K562 (cell line): ENCODE results near the gene RNU6-8.

Experiments
- BHLHE40 ChIP-seq: IDR thresholded peaks from 2 replicates; pipeline ENCODE4 v1.6.1; 2011; ENCODE audit warnings: low read length, improper control_type of control experiment
- CBX2 ChIP-seq: fragments of 200-600 bp; sonication (generic); IDR thresholded peaks from one replicate; pipeline ENCODE4 v1.6.1; 2012; ENCODE audit warnings: mild to moderate bottlenecking, low read length, inconsistent platforms; ENCODE audit not compliant: insufficient read depth, poor library complexity, severe bottlenecking
- CREM ChIP-seq: IDR thresholded peaks from 2 replicates; pipeline ENCODE4 v1.6.1; 2014; ENCODE audit warnings: antibody characterized with exemption, low read depth
- CTCF ChIP-seq, 3 experiments: IDR thresholded peaks in 2 of 3; conservative IDR thresholded peaks in 1 of 3; 2 replicates each; pipeline ENCODE4 v1.5.1; 2011 to 2012; ENCODE audit warnings: low read length in 3 of 3, mild to moderate bottlenecking in 3 of 3, control low read depth in 2 of 3, improper control_type of control experiment in 1 of 3, inconsistent platforms in 1 of 3, low read depth in 1 of 3, mixed read lengths in 1 of 3, moderate library complexity in 1 of 3; ENCODE audit not compliant: insufficient read depth in 2 of 3
- LEF1 ChIP-seq: fragments of 450-650 bp; IDR thresholded peaks from 2 replicates; pipeline ENCODE4 v1.6.1; 2016; ENCODE audit warnings: mild to moderate bottlenecking
- RCOR1 ChIP-seq, 2 experiments: IDR thresholded peaks; 2 replicates each; pipeline ENCODE4 v1.6.1; 2012; ENCODE audit warnings: low read depth in 2 of 2, low read length in 2 of 2, borderline replicate concordance in 1 of 2, improper control_type of control experiment in 1 of 2
- SIX5 ChIP-seq, 2 experiments: IDR thresholded peaks; 2 replicates each; pipeline ENCODE4 v1.6.1; 2011; ENCODE audit warnings: low read length in 2 of 2, borderline replicate concordance in 1 of 2, low read depth in 1 of 2, mild to moderate bottlenecking in 1 of 2, moderate library complexity in 1 of 2; ENCODE audit not compliant: insufficient read depth in 1 of 2
- TBP ChIP-seq: optimal IDR thresholded peaks from 2 replicates; pipeline ENCODE3; 2011; ENCODE audit warnings: low read depth, low read length, improper control_type of control experiment
- TFE3 ChIP-seq: fragments of 450-650 bp; formaldehyde crosslinking; IDR thresholded peaks from 2 replicates; pipeline ENCODE4 v1.4.0; 2020; ENCODE audit warnings: mild to moderate bottlenecking, mixed read lengths
- ZNF253 ChIP-seq: fragments of 250-450 bp; sonication (Bioruptor Pico); conservative IDR thresholded peaks from 2 replicates; pipeline ENCODE4 v1.6.1; 2021; ENCODE audit warnings: mild to moderate bottlenecking

GRCh38 chr14:32251530-32251929 is 48.5 kb upstream of the RNU6-8 start:
- TF ChIP-seq BHLHE40 (no peak), CBX2 (no peak), CREM (no peak), RCOR1 (IDR thresholded peaks at IDR 0.05; ENCODE audit: borderline replicate concordance in 1 of 2, low read depth in 2 of 2, low read length in 2 of 2) (no peak), LEF1 (no peak), ZNF253 (CRISPR knock-in tag) (no peak), TFE3 (CRISPR knock-in tag) (no peak), CTCF (IDR thresholded peaks at IDR 0.05 in 2 of 3, conservative IDR thresholded peaks at IDR 0.05 in 1 of 3; ENCODE audit: insufficient read depth in 2 of 3, low read depth in 1 of 3, low read length in 3 of 3) (no peak), TBP (no peak), SIX5 (IDR thresholded peaks at IDR 0.05; ENCODE audit: borderline replicate concordance in 1 of 2, insufficient read depth in 1 of 2, low read depth in 1 of 2, low read length in 2 of 2) (no peak)
